GM21515 (cell line): Measurements from ENCODE around the gene ADGRV1.
"Not testable (repeated sequence)": the region's sequence is repeated elsewhere in the genome, so short reads cannot be mapped to it uniquely, and the experiment has no call there.

ENCODE experiments used
- ATAC-seq: cut with Tn5 transposase; IDR thresholded peaks from one replicate; pipeline ENCODE4 v1.9.1; 2021; ENCODE audit not compliant: unreplicated experiment

Gene ADGRV1

GRCh38 chr5:90934091-90934719, 375.6 kb downstream of the ADGRV1 start:
- ATAC-seq: no peak

GRCh38 chr5:90934738-90935137, 376.1 kb downstream of the ADGRV1 start:
- no peak for ATAC-seq

- no peak for ATAC-seq
Observed at GRCh38 chr5:90939211-90939610, 380.6 kb downstream of the ADGRV1 start.

GRCh38 chr5:90940227-90940995, 381.8 kb downstream of the ADGRV1 start:
- ATAC-seq: peak; percentile 98

GRCh38 chr5:90941002-90941720, 382.6 kb downstream of the ADGRV1 start:
- ATAC-seq: no peak

GRCh38 chr5:90944116-90944515, 385.5 kb downstream of the ADGRV1 start:
- ATAC-seq: no peak

- ATAC-seq: no peak
Observed at GRCh38 chr5:90947667-90948066, 389.1 kb downstream of the ADGRV1 start.

GRCh38 chr5:90948969-90949368, 390.4 kb downstream of the ADGRV1 start:
- ATAC-seq: no peak

GRCh38 chr5:90949469-90950358, 391.1 kb downstream of the ADGRV1 start:
- no peak for ATAC-seq

- ATAC-seq: no peak
Observed at GRCh38 chr5:90955001-90955635, 396.5 kb downstream of the ADGRV1 start.

GRCh38 chr5:90956511-90957097, 398.0 kb downstream of the ADGRV1 start:
- ATAC-seq: no peak

GRCh38 chr5:90957906-90958305, 399.3 kb downstream of the ADGRV1 start:
- no peak for ATAC-seq

- ATAC-seq: no peak
Observed at GRCh38 chr5:90959262-90959661, 400.7 kb downstream of the ADGRV1 start.

GRCh38 chr5:90962481-90962880, 403.9 kb downstream of the ADGRV1 start:
- no peak for ATAC-seq

GRCh38 chr5:90965110-90965685, 406.6 kb downstream of the ADGRV1 start:
- no peak for ATAC-seq

GRCh38 chr5:90967443-90967842, 408.8 kb downstream of the ADGRV1 start:
- no peak for ATAC-seq

- no peak for ATAC-seq
Observed at GRCh38 chr5:90967851-90968250, 409.3 kb downstream of the ADGRV1 start.

- no peak for ATAC-seq
Observed at GRCh38 chr5:90968319-90968718, 409.7 kb downstream of the ADGRV1 start.

GRCh38 chr5:90969945-90970344, 411.3 kb downstream of the ADGRV1 start:
- ATAC-seq: not testable (repeated sequence)

- no peak for ATAC-seq
Observed at GRCh38 chr5:90981177-90981576, 422.6 kb downstream of the ADGRV1 start.
